ENCODE measurements around the gene EEA1.

Gene EEA1

GRCh38 chr12:92827836-92828431 lies 101.2 kb downstream of the EEA1 start:
- H3K4me1 ChIP-seq = no peaks in the 10 kb centered on the region
- peak; percentile 44 for TF ChIP-seq CTCF (IDR thresholded peaks at IDR 0.05)
- no peak overlapping the region for H3K27ac ChIP-seq
- no peak overlapping the region for H3K4me2 ChIP-seq (ENCODE audit: low read length)
- H3K36me3 ChIP-seq (ENCODE audit: control insufficient read depth, insufficient read depth, low read length) = no peaks in the 10 kb centered on the region
- no peak overlapping the region for H3K9ac ChIP-seq
- no peak overlapping the region for H2AFZ ChIP-seq
- no peaks in the 10 kb centered on the region for H3K9me3 ChIP-seq (ENCODE audit: control insufficient read depth, low read length)
- H3K27me3 ChIP-seq (ENCODE audit: control insufficient read depth, insufficient read depth, low read length) = no peaks in the 10 kb centered on the region
- no peaks in the 10 kb centered on the region for H3K79me2 ChIP-seq
- no peak overlapping the region for H3K4me3 ChIP-seq (ENCODE audit: low read depth, low read length)

- Histone ChIP-seq H2AFZ (no peak overlapping the region), H3K79me2 (no peaks in the 10 kb centered on the region), H3K27ac (no peak overlapping the region), H3K4me1 (no peaks in the 10 kb centered on the region), H3K9ac (no peak overlapping the region), H3K27me3 (ENCODE audit: control insufficient read depth, insufficient read depth, low read length) (no peaks in the 10 kb centered on the region), H3K4me3 (ENCODE audit: low read depth, low read length) (no peak overlapping the region), H3K9me3 (ENCODE audit: control insufficient read depth, low read length) (no peaks in the 10 kb centered on the region), H3K4me2 (ENCODE audit: low read length) (no peak overlapping the region), H3K36me3 (ENCODE audit: control insufficient read depth, insufficient read depth, low read length) (no peaks in the 10 kb centered on the region)
- no peak for TF ChIP-seq CTCF (IDR thresholded peaks at IDR 0.05)
These were observed 108.0 kb downstream of the EEA1 start for GRCh38 chr12:92821142-92821541.

DNA sequence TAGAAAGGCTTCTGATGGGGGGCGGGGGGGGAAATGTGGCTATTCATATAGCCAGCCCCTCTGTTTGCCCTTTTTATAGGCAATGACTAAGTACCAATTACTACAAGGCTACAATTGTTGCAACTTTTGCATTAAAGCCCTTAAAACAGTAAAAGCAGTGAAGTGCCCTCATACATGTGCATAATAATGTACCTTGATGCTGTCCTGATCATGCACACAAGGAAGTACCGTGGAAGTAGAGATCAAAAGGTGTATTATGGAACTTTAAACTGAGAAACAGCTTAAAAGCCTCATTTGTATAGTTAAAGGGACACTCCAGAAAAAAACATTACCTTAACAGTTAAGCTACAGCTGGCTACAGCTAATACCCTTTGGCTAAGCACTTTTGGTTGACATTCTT lies 114.5 kb downstream of the EEA1 start:
- H3K4me2 ChIP-seq (ENCODE audit: low read length) = no peak overlapping the region
- TF ChIP-seq CTCF (IDR thresholded peaks at IDR 0.05) = no peak

GRCh38 chr12:92810370-92810769 lies 118.7 kb downstream of the EEA1 start:
- Histone ChIP-seq H3K36me3 (ENCODE audit: control insufficient read depth, insufficient read depth, low read length) (no peaks in the 10 kb centered on the region), H3K4me2 (ENCODE audit: low read length) (no peak overlapping the region), H3K27me3 (ENCODE audit: control insufficient read depth, insufficient read depth, low read length) (no peaks in the 10 kb centered on the region), H3K79me2 (no peaks in the 10 kb centered on the region), H2AFZ (no peak overlapping the region), H3K9ac (no peak overlapping the region), H3K4me1 (no peaks in the 10 kb centered on the region), H3K4me3 (ENCODE audit: low read depth, low read length) (no peak overlapping the region), H3K9me3 (ENCODE audit: control insufficient read depth, low read length) (no peaks in the 10 kb centered on the region), H3K27ac (no peak overlapping the region)
- no peak for TF ChIP-seq CTCF (IDR thresholded peaks at IDR 0.05)

More for the DNA sequence above, 114.5 kb downstream of the EEA1 start:
- H3K4me1 ChIP-seq = no peaks in the 10 kb centered on the region
- H3K27ac ChIP-seq = no peak overlapping the region
- no peaks in the 10 kb centered on the region for H3K79me2 ChIP-seq
- H2AFZ ChIP-seq = no peak overlapping the region
- no peaks in the 10 kb centered on the region for H3K36me3 ChIP-seq (ENCODE audit: control insufficient read depth, insufficient read depth, low read length)
- H3K27me3 ChIP-seq (ENCODE audit: control insufficient read depth, insufficient read depth, low read length) = no peaks in the 10 kb centered on the region
- no peak overlapping the region for H3K4me3 ChIP-seq (ENCODE audit: low read depth, low read length)
- no peaks in the 10 kb centered on the region for H3K9me3 ChIP-seq (ENCODE audit: control insufficient read depth, low read length)
- no peak overlapping the region for H3K9ac ChIP-seq

DNA sequence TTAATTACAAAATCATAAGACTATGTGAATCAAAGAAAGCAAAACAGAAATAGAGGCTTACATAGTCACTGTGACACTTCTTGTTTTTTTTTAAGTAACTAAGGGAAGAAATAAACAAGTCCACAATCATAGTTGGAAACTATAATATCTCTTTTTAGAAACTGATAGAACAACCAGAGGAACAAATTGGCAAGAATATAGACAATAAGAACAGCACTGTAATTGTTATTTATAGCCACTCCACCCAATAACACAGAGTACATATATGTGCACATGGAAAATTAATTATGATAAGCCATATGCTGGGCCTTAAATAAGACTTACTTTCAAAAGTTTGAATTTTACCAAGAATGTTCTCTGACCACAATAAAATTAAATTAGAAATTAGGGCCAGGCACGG lies 125.2 kb downstream of the EEA1 start:
- no peak overlapping the region for H3K27ac ChIP-seq
- no peak overlapping the region for H2AFZ ChIP-seq
- no peaks in the 10 kb centered on the region for H3K9me3 ChIP-seq (ENCODE audit: control insufficient read depth, low read length)

More for the DNA sequence above, 125.2 kb downstream of the EEA1 start:
- no peaks in the 10 kb centered on the region for H3K27me3 ChIP-seq (ENCODE audit: control insufficient read depth, insufficient read depth, low read length)
- no peak overlapping the region for H3K9ac ChIP-seq
- H3K4me3 ChIP-seq (ENCODE audit: low read depth, low read length) = no peak overlapping the region
- no peak for TF ChIP-seq CTCF (IDR thresholded peaks at IDR 0.05)
- no peaks in the 10 kb centered on the region for H3K79me2 ChIP-seq
- no peak overlapping the region for H3K4me2 ChIP-seq (ENCODE audit: low read length)
- no peaks in the 10 kb centered on the region for H3K4me1 ChIP-seq
- no peaks in the 10 kb centered on the region for H3K36me3 ChIP-seq (ENCODE audit: control insufficient read depth, insufficient read depth, low read length)
